Measurements from ENCODE around the gene MYBPHL. TPM values are rescaled to one million over a fixed set of nuclear protein-coding genes. Genes with fewer than 3 reads are reported as not detected.

The MYBPHL gene
- total RNA-seq, 3 donors from 2014 or later (not counting 1 experiment from before 2014, with no cell fraction given), result not detected

DNA sequence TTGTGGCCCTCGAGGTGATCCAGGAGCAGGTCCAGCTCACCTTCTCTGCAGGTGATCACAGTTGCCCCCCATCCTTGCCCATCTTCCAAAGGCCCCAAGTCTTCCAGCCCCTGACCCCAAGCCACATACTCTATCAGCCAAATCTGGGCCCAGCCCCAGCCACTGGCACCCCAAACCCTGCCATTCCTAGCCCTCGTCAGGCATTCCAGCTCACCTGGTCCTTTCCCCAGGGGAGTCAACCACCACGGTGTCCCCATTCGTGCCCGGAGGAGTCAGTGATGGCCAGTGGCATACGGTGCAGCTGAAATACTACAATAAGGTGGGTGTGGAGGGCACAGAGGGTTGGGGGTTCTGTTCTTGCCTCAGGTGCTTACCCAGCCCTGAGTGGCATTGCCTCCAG lies 45.2 kb downstream of the MYBPHL start:
- Mint-ChIP-seq H3K36me3 (no peaks in the 10 kb centered on the region), H3K4me1 (peaks cover 0 to 17% of the 10 kb centered on the region in 2 donors), H3K4me3 (no peak overlapping the region), H3K9me3 (no peaks in the 10 kb centered on the region), H3K27ac (no peak overlapping the region), H3K27me3 (ENCODE audit: low read depth in 2 of 2) (no peaks in the 10 kb centered on the region)
- no peak overlapping the region for H3K27ac ChIP-seq (ENCODE audit: low read length)
- H3K27me3 ChIP-seq (ENCODE audit: control insufficient read depth, insufficient read depth, low read length), result no peaks in the 10 kb centered on the region
- TF ChIP-seq, protein P1, sequence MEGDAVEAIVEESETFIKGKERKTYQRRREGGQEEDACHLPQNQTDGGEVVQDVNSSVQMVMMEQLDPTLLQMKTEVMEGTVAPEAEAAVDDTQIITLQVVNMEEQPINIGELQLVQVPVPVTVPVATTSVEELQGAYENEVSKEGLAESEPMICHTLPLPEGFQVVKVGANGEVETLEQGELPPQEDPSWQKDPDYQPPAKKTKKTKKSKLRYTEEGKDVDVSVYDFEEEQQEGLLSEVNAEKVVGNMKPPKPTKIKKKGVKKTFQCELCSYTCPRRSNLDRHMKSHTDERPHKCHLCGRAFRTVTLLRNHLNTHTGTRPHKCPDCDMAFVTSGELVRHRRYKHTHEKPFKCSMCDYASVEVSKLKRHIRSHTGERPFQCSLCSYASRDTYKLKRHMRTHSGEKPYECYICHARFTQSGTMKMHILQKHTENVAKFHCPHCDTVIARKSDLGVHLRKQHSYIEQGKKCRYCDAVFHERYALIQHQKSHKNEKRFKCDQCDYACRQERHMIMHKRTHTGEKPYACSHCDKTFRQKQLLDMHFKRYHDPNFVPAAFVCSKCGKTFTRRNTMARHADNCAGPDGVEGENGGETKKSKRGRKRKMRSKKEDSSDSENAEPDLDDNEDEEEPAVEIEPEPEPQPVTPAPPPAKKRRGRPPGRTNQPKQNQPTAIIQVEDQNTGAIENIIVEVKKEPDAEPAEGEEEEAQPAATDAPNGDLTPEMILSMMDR (IDR thresholded peaks at IDR 0.05), result no peak
- intact Hi-C loops (cut with micrococcal nuclease), result loop anchor here (5.0 kb wide), 1 partner anchor 231 kb away; the partner anchor contains the start of gene CYB561D1
- H3K9me3 ChIP-seq (ENCODE audit: control insufficient read depth, insufficient read depth, low read length), result no peaks in the 10 kb centered on the region
- DNase-seq (no peak), ATAC-seq (no peak)
- peaks cover 7% of the 10 kb centered on the region for H3K4me1 ChIP-seq (ENCODE audit: control insufficient read depth, insufficient read depth, low read length)
- 88% methylated on average over 6 of the region's 6 CpGs for WGBS (ENCODE audit: insufficient coverage)
- H3K36me3 ChIP-seq (ENCODE audit: control insufficient read depth, insufficient read depth, low read length), result no peaks in the 10 kb centered on the region
- no peak overlapping the region for H3K4me3 ChIP-seq (ENCODE audit: low read length)

DNA sequence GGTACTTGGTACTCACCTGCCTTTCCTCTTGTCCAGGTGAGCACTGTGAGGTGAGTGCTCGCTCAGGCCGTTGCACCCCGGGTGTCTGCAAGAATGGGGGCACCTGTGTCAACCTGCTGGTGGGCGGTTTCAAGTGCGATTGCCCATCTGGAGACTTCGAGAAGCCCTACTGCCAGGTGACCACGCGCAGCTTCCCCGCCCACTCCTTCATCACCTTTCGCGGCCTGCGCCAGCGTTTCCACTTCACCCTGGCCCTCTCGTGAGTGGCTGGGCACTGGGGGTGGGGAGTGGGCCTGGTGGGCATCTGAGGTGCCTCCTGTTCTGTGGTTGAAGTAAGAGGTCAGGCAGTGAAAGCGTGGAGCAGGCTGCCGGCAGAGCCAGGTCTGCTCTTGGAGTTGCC lies 45.8 kb downstream of the MYBPHL start:
- Histone ChIP-seq H3K9me3 (ENCODE audit: control insufficient read depth, insufficient read depth, low read length) (no peaks in the 10 kb centered on the region), H3K4me1 (ENCODE audit: control insufficient read depth, insufficient read depth, low read length) (peaks cover 7% of the 10 kb centered on the region), H3K27me3 (ENCODE audit: control insufficient read depth, insufficient read depth, low read length) (no peaks in the 10 kb centered on the region), H3K4me3 (ENCODE audit: low read length) (no peak overlapping the region), H3K36me3 (ENCODE audit: control insufficient read depth, insufficient read depth, low read length) (no peaks in the 10 kb centered on the region), H3K27ac (ENCODE audit: low read length) (no peak overlapping the region)
- intact Hi-C loops (cut with micrococcal nuclease), result loop anchor here (5.0 kb wide), 1 partner anchor 231 kb away; the partner anchor contains the start of gene CYB561D1
- ATAC-seq (no peak), DNase-seq (no peak)
- H3K4me3 Mint-ChIP-seq, result no peak overlapping the region
- TF ChIP-seq, protein P1 (IDR thresholded peaks at IDR 0.05), result no peak
- H3K36me3 Mint-ChIP-seq, result no peaks in the 10 kb centered on the region
- WGBS (ENCODE audit: insufficient coverage), result 92% methylated on average over 16 of the region's 16 CpGs
- H3K27ac Mint-ChIP-seq, result no peak overlapping the region
- H3K27me3 Mint-ChIP-seq (ENCODE audit: low read depth in 2 of 2), result no peaks in the 10 kb centered on the region
- H3K9me3 Mint-ChIP-seq, result no peaks in the 10 kb centered on the region
- H3K4me1 Mint-ChIP-seq, result peaks cover 0 to 19% of the 10 kb centered on the region in 2 donors

DNA sequence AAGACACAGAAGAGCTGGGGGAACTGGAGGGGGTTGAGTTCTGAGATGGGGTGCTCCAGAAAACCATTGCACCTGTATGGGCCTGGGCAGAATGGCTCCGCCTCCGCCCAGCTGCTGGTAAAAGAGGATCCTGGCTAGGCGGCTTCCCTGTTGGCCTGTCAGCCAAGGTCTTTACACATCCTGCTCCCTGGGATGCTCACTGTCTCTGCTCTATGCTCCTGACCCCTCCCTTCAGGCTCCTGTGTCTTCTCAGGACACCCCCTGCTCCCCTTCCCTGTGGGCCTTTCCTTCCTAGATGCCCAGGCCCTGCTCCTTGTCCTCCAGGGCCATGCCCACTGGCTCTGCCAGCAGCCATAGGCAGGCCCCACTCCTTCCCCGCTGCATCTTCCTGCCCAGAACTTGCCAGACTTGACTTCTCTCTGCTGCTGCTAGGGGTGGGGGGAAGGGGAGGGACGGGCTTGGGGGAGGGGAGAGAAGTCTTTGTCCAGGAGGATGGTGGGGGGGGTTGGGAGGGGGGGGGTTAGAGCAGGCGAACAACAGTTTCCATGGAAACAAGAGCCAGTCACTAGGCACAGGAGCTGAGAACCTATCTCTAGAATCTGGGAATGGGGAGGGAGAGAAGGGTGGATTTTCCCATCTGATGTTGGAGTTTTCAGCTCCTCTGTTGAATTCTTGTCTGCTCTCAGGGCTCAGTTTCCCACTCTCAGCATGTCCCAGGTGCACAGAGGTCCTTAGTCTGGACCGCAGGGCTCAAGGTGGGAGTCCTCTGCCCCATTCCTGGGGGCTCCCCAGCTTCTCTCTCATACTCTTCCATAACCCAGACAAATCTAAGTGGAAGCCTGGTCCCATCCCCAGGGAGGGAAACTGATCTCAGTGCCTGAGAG lies 46.9 kb downstream of the MYBPHL start:
- Histone ChIP-seq H3K27me3 (ENCODE audit: control insufficient read depth, insufficient read depth, low read length) (no peaks in the 10 kb centered on the region), H3K4me1 (ENCODE audit: control insufficient read depth, insufficient read depth, low read length) (peaks cover 7% of the 10 kb centered on the region), H3K9me3 (ENCODE audit: control insufficient read depth, insufficient read depth, low read length) (no peaks in the 10 kb centered on the region), H3K36me3 (ENCODE audit: control insufficient read depth, insufficient read depth, low read length) (no peaks in the 10 kb centered on the region), H3K4me3 (ENCODE audit: low read length) (no peak overlapping the region), H3K27ac (ENCODE audit: low read length) (no peak overlapping the region)
- WGBS (ENCODE audit: insufficient coverage), result 94% methylated on average over 6 of the region's 7 CpGs
- TF ChIP-seq, protein P1 (IDR thresholded peaks at IDR 0.05), result no peak
- H3K36me3 Mint-ChIP-seq, result no peaks in the 10 kb centered on the region
- DNase-seq (no peak), ATAC-seq (no peak)
- H3K27ac Mint-ChIP-seq, result no peak overlapping the region
- H3K27me3 Mint-ChIP-seq (ENCODE audit: low read depth in 2 of 2), result no peaks in the 10 kb centered on the region
- intact Hi-C loops (cut with micrococcal nuclease), result loop anchor here (5.0 kb wide), 1 partner anchor 232 kb away; the partner anchor contains the start of gene CYB561D1
- no peak overlapping the region for H3K4me3 Mint-ChIP-seq
- H3K9me3 Mint-ChIP-seq, result no peaks in the 10 kb centered on the region
- peaks cover 0 to 30% of the 10 kb centered on the region in 2 donors for H3K4me1 Mint-ChIP-seq
